DND-41 (cell line): ENCODE data around the gene DNAH10.

ENCODE experiments used
- ATAC-seq: fragments of 200-7000 bp; cut with Tn5 transposase; 3 replicates; pipeline ENCODE4 v1.9.1; 2021; ENCODE audit warnings: low read depth; ENCODE audit not compliant: insufficient read depth
- DNase-seq: peaks from one replicate; pipeline ENCODE4 v3.0.0-alpha.2; 2020
- H2AFZ ChIP-seq: 2 replicates; pipeline ENCODE4 v1.6.0; 2012; ENCODE audit warnings: low read depth, low read length
- H3K27ac ChIP-seq: 2 replicates; pipeline ENCODE4 v1.5.1; 2012; ENCODE audit warnings: low read length, inconsistent platforms
- H3K27me3 ChIP-seq: fragments of 200-600 bp; sonication (generic); 2 replicates; pipeline ENCODE4 v1.6.0; 2012; ENCODE audit warnings: low read length, mild to moderate bottlenecking, inconsistent platforms; ENCODE audit not compliant: insufficient read depth, poor library complexity
- H3K36me3 ChIP-seq: 2 replicates; pipeline ENCODE4 v1.5.1; 2012; ENCODE audit warnings: low read length, inconsistent platforms; ENCODE audit not compliant: insufficient read depth
- H3K4me1 ChIP-seq: 2 replicates; pipeline ENCODE4 v1.5.1; 2012; ENCODE audit warnings: mild to moderate bottlenecking, low read length; ENCODE audit not compliant: insufficient read depth
- H3K4me2 ChIP-seq: 2 replicates; pipeline ENCODE4 v1.6.0; 2012; ENCODE audit warnings: mild to moderate bottlenecking, moderate library complexity, low read length, inconsistent platforms; ENCODE audit not compliant: insufficient read depth
- H3K4me3 ChIP-seq, 2 experiments: fragments of 200-600 bp in 1 of 2; shearing (Covaris generic) in 1 of 2; 2 replicates each; pipeline ENCODE4 v1.5.1; 2012 to 2016; ENCODE audit warnings: inconsistent platforms in 2 of 2, low read length in 2 of 2, mild to moderate bottlenecking in 2 of 2, low read depth in 1 of 2, moderate library complexity in 1 of 2
- H3K79me2 ChIP-seq: 2 replicates; pipeline ENCODE4 v1.6.0; 2012; ENCODE audit warnings: low read length, inconsistent platforms; ENCODE audit not compliant: insufficient read depth
- H3K9ac ChIP-seq: 2 replicates; pipeline ENCODE4 v1.6.0; 2012; ENCODE audit warnings: low read depth, mild to moderate bottlenecking, inconsistent platforms, low read length, moderate library complexity
- H3K9me3 ChIP-seq: 2 replicates; pipeline ENCODE4 v1.5.1; 2012; ENCODE audit warnings: low read length, moderate library complexity, mild to moderate bottlenecking, inconsistent platforms; ENCODE audit not compliant: insufficient read depth, severe bottlenecking
- H4K20me1 ChIP-seq: 2 replicates; pipeline ENCODE4 v1.6.0; 2012; ENCODE audit warnings: low read length; ENCODE audit not compliant: insufficient read depth
- EZH2 ChIP-seq: IDR thresholded peaks from 3 replicates; pipeline ENCODE4 v1.6.1; 2012; ENCODE audit warnings: borderline replicate concordance, low read depth, mild to moderate bottlenecking, moderate library complexity, low read length, inconsistent platforms; ENCODE audit not compliant: severe bottlenecking
- TF ChIP-seq, protein P1 (sequence below): IDR thresholded peaks from 2 replicates; pipeline ENCODE4 v1.5.1; 2012; ENCODE audit warnings: borderline replicate concordance, low read length, moderate library complexity, mild to moderate bottlenecking; ENCODE audit not compliant: poor library complexity, severe bottlenecking; ENCODE audit errors: extremely low read depth

The DNAH10 gene

DNA sequence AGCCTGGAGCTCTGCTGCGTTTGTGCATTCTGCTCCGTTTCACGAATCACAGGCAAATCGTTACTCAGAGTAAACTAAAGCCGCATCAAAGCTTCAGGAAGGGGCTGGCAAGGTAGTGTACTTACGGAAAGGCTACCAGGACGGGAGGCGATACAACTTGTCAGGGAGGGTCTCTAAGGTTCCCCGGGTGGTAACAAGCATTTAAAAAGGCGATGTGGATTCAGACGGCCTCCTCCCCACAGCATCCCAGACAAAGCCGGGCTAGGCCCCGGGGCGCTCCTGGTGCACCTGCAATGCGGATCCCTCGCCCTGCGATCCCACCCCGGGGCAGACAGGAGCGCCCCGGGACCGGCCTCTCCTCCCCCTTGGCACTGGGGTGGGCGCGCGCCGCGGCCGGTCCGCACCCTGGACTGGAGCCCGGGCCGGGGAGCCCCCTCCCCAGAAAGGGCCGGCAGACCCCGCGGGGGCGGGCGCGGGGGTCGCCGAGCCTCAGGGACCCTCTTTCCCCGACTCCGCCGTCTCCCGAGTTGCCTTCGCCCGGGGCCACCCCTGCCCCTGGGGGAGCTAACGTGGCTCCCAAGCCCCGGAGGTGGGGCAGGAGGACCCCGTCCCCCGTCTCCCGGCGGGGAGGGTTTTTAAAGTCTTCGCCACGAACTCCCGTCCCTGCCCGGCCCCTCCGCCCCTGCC lies 209.8 kb downstream of the DNAH10 start:
- no peaks in the 10 kb centered on the region for H3K9me3 ChIP-seq
- H2AFZ ChIP-seq = peak overlapping the region; percentile 69
- DNase-seq = peak; percentile 48
- peak overlapping the region; percentile 32 to 69; a peak in 3 of 4 replicates for H3K4me3 ChIP-seq
- peaks cover 14% of the 10 kb centered on the region for H3K36me3 ChIP-seq
- TF ChIP-seq, protein P1, sequence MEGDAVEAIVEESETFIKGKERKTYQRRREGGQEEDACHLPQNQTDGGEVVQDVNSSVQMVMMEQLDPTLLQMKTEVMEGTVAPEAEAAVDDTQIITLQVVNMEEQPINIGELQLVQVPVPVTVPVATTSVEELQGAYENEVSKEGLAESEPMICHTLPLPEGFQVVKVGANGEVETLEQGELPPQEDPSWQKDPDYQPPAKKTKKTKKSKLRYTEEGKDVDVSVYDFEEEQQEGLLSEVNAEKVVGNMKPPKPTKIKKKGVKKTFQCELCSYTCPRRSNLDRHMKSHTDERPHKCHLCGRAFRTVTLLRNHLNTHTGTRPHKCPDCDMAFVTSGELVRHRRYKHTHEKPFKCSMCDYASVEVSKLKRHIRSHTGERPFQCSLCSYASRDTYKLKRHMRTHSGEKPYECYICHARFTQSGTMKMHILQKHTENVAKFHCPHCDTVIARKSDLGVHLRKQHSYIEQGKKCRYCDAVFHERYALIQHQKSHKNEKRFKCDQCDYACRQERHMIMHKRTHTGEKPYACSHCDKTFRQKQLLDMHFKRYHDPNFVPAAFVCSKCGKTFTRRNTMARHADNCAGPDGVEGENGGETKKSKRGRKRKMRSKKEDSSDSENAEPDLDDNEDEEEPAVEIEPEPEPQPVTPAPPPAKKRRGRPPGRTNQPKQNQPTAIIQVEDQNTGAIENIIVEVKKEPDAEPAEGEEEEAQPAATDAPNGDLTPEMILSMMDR = no peak
- no peak for TF ChIP-seq EZH2
- peak overlapping the region; percentile 66 for H3K9ac ChIP-seq
- no peaks in the 10 kb centered on the region for H3K27me3 ChIP-seq
- peaks cover 34% of the 10 kb centered on the region for H3K79me2 ChIP-seq
- peak overlapping the region; percentile 72 for H3K4me2 ChIP-seq
- ATAC-seq = peak; percentile 37
- peaks cover 6% of the 10 kb centered on the region for H4K20me1 ChIP-seq
- peaks cover 33% of the 10 kb centered on the region for H3K4me1 ChIP-seq
- no peak overlapping the region for H3K27ac ChIP-seq

DNA sequence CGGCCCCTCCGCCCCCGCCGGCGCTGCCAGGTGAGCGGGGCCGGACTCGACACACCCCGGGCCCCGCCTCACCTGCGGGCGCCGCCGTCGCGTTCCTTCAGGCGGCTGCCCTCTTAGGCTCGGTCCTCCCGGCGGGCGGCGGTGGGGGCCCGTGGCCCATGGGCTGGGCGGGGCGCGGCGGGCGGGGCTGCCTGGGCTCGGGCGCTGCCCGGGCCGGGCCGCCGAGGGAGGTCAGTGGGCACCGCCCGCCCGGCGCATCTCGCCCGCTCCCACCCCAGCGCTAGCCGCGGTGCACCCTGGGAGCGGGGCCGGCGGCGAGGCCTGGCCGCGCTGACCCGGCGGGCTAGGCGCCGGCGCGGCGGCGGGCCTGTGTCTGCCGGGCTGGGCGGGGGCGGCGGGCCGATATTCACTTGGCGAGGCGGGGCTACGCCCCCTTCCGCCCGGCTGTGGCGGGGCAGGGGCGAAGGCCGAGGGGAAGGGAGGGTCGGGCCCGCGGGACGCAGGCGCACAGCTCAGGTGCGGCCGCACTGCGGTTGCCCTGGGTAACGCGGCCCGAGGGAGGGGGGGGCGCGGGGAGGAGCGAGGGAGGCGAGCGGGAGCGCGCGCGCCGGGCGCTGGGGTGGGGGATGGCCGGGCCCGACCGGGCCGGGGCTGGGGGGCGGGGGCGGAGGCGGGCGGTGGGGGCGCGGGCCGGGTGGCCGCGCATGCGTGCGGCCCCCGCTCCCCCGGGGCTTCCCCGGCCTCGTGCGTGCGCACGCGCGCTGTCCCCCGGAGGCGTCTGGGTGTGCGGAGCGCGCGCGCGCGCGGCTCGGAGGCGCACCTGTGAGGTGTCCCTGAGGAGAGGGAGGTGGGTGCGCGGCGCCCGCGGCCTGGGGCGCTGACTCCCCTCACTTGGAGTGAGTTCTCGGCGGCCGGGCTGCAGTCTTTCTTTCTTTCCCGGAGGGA lies 210.6 kb downstream of the DNAH10 start, which contains the start of the genes CCDC92 and ZNF664:
Gene CCDC92 (minus strand): TSS at position 375 of the 945 bp plus-strand sequence. CDS start 28,526 bp downstream, outside the sequence.
Gene ZNF664 (plus strand): TSS at position 759 of the 945 bp plus-strand sequence. CDS start 38,930 bp downstream, outside the sequence.
- Histone ChIP-seq H3K27me3 (no peaks in the 10 kb centered on the region), H2AFZ (peak within 1 kb of the TSS; percentile 74), H3K79me2 (peaks cover 37% of the 10 kb centered on the region), H3K4me1 (peaks cover 33% of the 10 kb centered on the region), H3K9ac (peak within 1 kb of the TSS; percentile 66), H3K4me2 (peak within 1 kb of the TSS; percentile 78), H3K36me3 (peaks cover 16% of the 10 kb centered on the region), H3K9me3 (no peaks in the 10 kb centered on the region), H4K20me1 (peaks cover 4% of the 10 kb centered on the region), H3K4me3 (peak within 1 kb of the TSS; percentile 44 to 69; a peak in 3 of 4 replicates), H3K27ac (peak within 1 kb of the TSS; percentile 51; the same call in 1 of the 2 replicates)
- no peak for TF ChIP-seq EZH2
- TF ChIP-seq, protein P1 = peak; percentile 53
- ATAC-seq = peak; percentile 85
- peak; percentile 95 for DNase-seq

DNA sequence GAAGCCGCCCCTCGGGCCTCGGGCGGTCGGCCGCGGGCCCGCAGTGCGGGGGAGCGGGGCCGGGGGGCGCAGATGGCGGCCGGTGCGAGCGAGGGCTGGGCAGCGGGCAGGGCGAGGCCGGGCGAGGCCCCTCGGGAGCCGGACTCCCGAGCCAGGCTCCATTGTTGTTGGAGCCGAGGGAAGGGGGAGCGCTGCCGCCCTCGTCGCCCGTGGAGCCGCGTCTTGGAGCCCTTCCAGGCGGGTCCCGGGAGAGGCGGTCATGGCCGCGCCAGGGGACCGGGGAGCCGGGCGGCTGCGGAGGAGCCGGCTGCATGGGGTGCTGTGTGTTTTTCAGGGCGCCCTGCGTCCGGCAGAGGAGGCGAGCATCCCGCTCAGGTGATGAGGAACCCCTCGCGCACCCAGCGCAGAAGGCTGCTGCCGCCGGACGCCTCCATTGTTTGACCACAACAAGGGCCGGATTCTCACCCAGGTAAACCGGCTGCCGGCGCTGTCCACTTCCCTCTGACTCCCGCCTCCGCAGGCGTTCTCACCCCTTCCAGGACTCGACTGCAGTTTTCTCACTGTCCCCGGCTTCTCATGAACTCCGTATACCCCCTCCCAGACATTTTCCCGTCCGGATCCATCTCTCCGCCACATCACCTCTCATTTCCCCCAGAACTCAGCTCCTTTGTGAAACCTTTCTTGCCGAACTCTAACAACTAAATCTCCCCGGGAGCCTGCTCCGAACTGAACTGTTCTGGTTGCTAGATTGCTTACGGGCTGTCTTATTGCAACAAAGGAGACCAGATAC lies 211.6 kb downstream of the DNAH10 start:
- H3K9me3 ChIP-seq = no peaks in the 10 kb centered on the region
- TF ChIP-seq, protein P1 = no peak
- TF ChIP-seq EZH2 = no peak
- H3K9ac ChIP-seq = peak overlapping the region; percentile 66
- H3K36me3 ChIP-seq = peaks cover 16% of the 10 kb centered on the region
- peak overlapping the region; percentile 78 for H3K4me2 ChIP-seq
- peak overlapping the region; percentile 51; the same call in 1 of the 2 replicates for H3K27ac ChIP-seq
- H4K20me1 ChIP-seq = peaks cover 4% of the 10 kb centered on the region
- H2AFZ ChIP-seq = peak overlapping the region; percentile 74
- H3K4me1 ChIP-seq = peaks cover 33% of the 10 kb centered on the region
- H3K4me3 ChIP-seq = peak overlapping the region; percentile 44 to 65; a peak in 3 of 4 replicates
- peaks cover 41% of the 10 kb centered on the region for H3K79me2 ChIP-seq
- peak; percentile 15; the same call in 1 of the 3 replicates for ATAC-seq
- DNase-seq = peak; percentile 27
- H3K27me3 ChIP-seq = no peaks in the 10 kb centered on the region
